ENCODE results near the gene ATP5F1C.

DNA sequence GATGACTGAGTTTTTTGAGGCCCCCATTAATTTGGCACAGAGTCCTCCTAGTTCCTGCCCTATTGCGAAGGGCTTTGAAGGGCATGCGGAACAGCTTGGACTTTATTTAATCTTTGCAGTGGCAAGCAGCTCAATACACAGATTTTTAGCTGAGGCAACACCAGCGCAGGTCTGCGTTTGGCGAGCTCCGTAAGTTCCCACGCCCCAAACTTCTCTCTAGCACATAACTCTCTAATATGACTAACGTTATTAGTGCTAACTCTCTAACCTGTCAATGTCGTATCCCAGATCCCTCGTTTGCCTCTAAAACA is 30.0 kb downstream of the ATP5F1C start:
- TF ChIP-seq, protein P1, sequence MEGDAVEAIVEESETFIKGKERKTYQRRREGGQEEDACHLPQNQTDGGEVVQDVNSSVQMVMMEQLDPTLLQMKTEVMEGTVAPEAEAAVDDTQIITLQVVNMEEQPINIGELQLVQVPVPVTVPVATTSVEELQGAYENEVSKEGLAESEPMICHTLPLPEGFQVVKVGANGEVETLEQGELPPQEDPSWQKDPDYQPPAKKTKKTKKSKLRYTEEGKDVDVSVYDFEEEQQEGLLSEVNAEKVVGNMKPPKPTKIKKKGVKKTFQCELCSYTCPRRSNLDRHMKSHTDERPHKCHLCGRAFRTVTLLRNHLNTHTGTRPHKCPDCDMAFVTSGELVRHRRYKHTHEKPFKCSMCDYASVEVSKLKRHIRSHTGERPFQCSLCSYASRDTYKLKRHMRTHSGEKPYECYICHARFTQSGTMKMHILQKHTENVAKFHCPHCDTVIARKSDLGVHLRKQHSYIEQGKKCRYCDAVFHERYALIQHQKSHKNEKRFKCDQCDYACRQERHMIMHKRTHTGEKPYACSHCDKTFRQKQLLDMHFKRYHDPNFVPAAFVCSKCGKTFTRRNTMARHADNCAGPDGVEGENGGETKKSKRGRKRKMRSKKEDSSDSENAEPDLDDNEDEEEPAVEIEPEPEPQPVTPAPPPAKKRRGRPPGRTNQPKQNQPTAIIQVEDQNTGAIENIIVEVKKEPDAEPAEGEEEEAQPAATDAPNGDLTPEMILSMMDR (IDR thresholded peaks at IDR 0.05): no peak
- TF ChIP-seq EZH2 (IDR thresholded peaks at IDR 0.05; ENCODE audit: borderline replicate concordance, insufficient read depth, low read depth, low read length, poor library complexity, severe bottlenecking): no peak
